ENCODE results near the gene CRYL1. TPM values are rescaled to one million over a fixed set of nuclear protein-coding genes. Genes with fewer than 3 reads are reported as not detected.

CRYL1 gene
- total RNA-seq, 1 experiment from 2014 or later = 3.7 TPM

DNA sequence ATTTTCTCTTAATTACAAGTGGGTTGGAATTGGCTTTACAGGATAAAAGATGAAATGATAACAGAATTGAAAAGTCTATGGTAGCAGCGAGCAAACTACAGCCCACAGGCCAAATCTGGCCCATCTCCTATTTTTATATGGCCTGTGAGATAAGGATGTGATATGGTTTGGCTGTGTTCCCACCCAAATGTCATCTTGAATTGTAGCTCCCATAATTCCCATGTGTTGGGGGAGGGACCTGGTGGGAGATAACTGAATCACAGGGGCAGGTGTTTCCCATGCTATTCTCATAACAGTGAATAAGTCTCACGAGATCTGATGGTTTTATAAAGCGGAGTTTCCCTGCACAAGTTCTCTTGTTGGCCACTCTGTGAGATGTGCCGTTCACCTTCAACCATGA, 19.0 kb downstream of the CRYL1 start:
- Histone ChIP-seq H3K79me1 (ENCODE audit: insufficient read depth, low read depth, low read length, poor library complexity, severe bottlenecking) (no peaks in the 10 kb centered on the region), H4K5ac (ENCODE audit: insufficient read length, low read depth, low read length) (no peak overlapping the region), H3T11ph (ENCODE audit: low read length) (no peak overlapping the region), H2BK12ac (ENCODE audit: insufficient read length, low read depth, low read length) (no peak overlapping the region), H4K20me1 (ENCODE audit: control insufficient read depth, insufficient read depth, insufficient read length) (no peaks in the 10 kb centered on the region), H2BK120ac (ENCODE audit: low read depth, low read length, poor library complexity, severe bottlenecking) (no peak overlapping the region), H3K4me1 (ENCODE audit: insufficient read depth, low read length) (no peaks in the 10 kb centered on the region), H2AFZ (ENCODE audit: low read length) (no peak overlapping the region), H2BK20ac (ENCODE audit: low read depth, low read length, poor library complexity, severe bottlenecking) (no peak overlapping the region), H3K79me2 (ENCODE audit: insufficient read depth, low read length) (no peaks in the 10 kb centered on the region), H3K9me3 (ENCODE audit: control insufficient read depth, low read depth, low read length) (no peaks in the 10 kb centered on the region), H2BK15ac (ENCODE audit: low read depth, low read length) (no peak overlapping the region), H3K27me3 (ENCODE audit: insufficient read depth, low read length) (no peaks in the 10 kb centered on the region), H4K8ac (replicated peaks; ENCODE audit: insufficient read length, low read depth, low read length) (no peak overlapping the region), H3K27ac (ENCODE audit: insufficient read length, low read depth, low read length) (no peak overlapping the region), H3K56ac (ENCODE audit: insufficient read length, low read depth, low read length) (no peak overlapping the region), H3K4me2 (ENCODE audit: insufficient read depth, insufficient read length, low read length) (no peak overlapping the region), H4K91ac (ENCODE audit: insufficient read length, low read depth, low read length) (no peak overlapping the region), H3K23me2 (ENCODE audit: insufficient read length, low read depth, low read length, poor library complexity, severe bottlenecking) (no peaks in the 10 kb centered on the region), H2AK5ac (ENCODE audit: insufficient read length, low read length) (no peak overlapping the region), H2BK5ac (ENCODE audit: insufficient read length, low read length) (no peak overlapping the region), H3K14ac (ENCODE audit: insufficient read depth, low read length) (no peak overlapping the region), H3K4ac (ENCODE audit: low read depth, low read length) (no peak overlapping the region), H3K9ac (ENCODE audit: extremely low read depth, insufficient read length, low read length) (no peak overlapping the region), H3K18ac (ENCODE audit: insufficient read length, low read depth, low read length) (no peak overlapping the region), H3K23ac (ENCODE audit: insufficient read length, low read depth, low read length) (no peak overlapping the region)
- TF ChIP-seq, protein P1, sequence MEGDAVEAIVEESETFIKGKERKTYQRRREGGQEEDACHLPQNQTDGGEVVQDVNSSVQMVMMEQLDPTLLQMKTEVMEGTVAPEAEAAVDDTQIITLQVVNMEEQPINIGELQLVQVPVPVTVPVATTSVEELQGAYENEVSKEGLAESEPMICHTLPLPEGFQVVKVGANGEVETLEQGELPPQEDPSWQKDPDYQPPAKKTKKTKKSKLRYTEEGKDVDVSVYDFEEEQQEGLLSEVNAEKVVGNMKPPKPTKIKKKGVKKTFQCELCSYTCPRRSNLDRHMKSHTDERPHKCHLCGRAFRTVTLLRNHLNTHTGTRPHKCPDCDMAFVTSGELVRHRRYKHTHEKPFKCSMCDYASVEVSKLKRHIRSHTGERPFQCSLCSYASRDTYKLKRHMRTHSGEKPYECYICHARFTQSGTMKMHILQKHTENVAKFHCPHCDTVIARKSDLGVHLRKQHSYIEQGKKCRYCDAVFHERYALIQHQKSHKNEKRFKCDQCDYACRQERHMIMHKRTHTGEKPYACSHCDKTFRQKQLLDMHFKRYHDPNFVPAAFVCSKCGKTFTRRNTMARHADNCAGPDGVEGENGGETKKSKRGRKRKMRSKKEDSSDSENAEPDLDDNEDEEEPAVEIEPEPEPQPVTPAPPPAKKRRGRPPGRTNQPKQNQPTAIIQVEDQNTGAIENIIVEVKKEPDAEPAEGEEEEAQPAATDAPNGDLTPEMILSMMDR (conservative IDR thresholded peaks at IDR 0.05) = no peak
- no peak overlapping the region for H3K27ac Mint-ChIP-seq
- no peaks in the 10 kb centered on the region for H3K27me3 Mint-ChIP-seq (ENCODE audit: low read depth)
- H3K4me3 Mint-ChIP-seq = no peak overlapping the region
- no peak for DNase-seq
- no peaks in the 10 kb centered on the region for H3K9me3 Mint-ChIP-seq
- H3K4me1 Mint-ChIP-seq = peaks cover 11% of the 10 kb centered on the region in 2 experiments
- no peaks in the 10 kb centered on the region for H3K36me3 Mint-ChIP-seq (ENCODE audit: insufficient read depth in 1 of 3, low read depth in 3 of 3)
- no CpG with 5 or more reads among the region's 4 CpGs for WGBS (ENCODE audit: extremely low coverage, insufficient read length, low lambda C conversion rate)
